H9 (cell line): ENCODE measurements around the gene RABEP1. TPM values are rescaled to one million over a fixed set of nuclear protein-coding genes. Genes with fewer than 3 reads are reported as not detected.

Experiments
- DNase-seq: peaks from one replicate; pipeline ENCODE4 v3.0.0-alpha.2; 2017
- H2AFZ ChIP-seq: one replicate; pipeline ENCODE4 v1.6.1; 2013; ENCODE audit warnings: mild to moderate bottlenecking, low read length, control low read depth, moderate library complexity
- H2AK5ac ChIP-seq: 2 replicates; pipeline ENCODE4 v1.6.1; 2013; ENCODE audit warnings: low read length, control low read depth, mixed read lengths; ENCODE audit not compliant: insufficient read length
- H2BK120ac ChIP-seq: one replicate; pipeline ENCODE4 v1.6.1; 2013; ENCODE audit warnings: low read depth, mild to moderate bottlenecking, low read length, control low read depth, inconsistent platforms; ENCODE audit not compliant: poor library complexity, severe bottlenecking
- H2BK12ac ChIP-seq: 2 replicates; pipeline ENCODE4 v1.6.1; 2013; ENCODE audit warnings: low read length, control low read depth, mixed read lengths, low read depth; ENCODE audit not compliant: insufficient read length
- H2BK15ac ChIP-seq: 2 replicates; pipeline ENCODE4 v1.6.1; 2013; ENCODE audit warnings: low read depth, low read length, control low read depth
- H2BK20ac ChIP-seq: one replicate; pipeline ENCODE4 v1.6.1; 2013; ENCODE audit warnings: low read depth, mild to moderate bottlenecking, low read length, control low read depth, inconsistent platforms; ENCODE audit not compliant: poor library complexity, severe bottlenecking
- H2BK5ac ChIP-seq: 2 replicates; pipeline ENCODE4 v1.6.1; 2013; ENCODE audit warnings: low read length, control low read depth, mixed read lengths; ENCODE audit not compliant: insufficient read length
- H3K14ac ChIP-seq: 2 replicates; pipeline ENCODE4 v1.6.1; 2013; ENCODE audit warnings: low read length, control low read depth; ENCODE audit not compliant: insufficient read depth
- H3K18ac ChIP-seq: 2 replicates; pipeline ENCODE4 v1.6.1; 2013; ENCODE audit warnings: low read depth, mild to moderate bottlenecking, mixed read lengths, low read length, control low read depth; ENCODE audit not compliant: insufficient read length
- H3K23ac ChIP-seq: 2 replicates; pipeline ENCODE4 v1.6.1; 2013; ENCODE audit warnings: low read length, control low read depth, mixed read lengths, low read depth; ENCODE audit not compliant: insufficient read length
- H3K23me2 ChIP-seq: 2 replicates; pipeline ENCODE4 v1.6.1; 2013; ENCODE audit warnings: low read depth, mild to moderate bottlenecking, mixed read lengths, low read length, control low read depth; ENCODE audit not compliant: insufficient read length, poor library complexity, severe bottlenecking
- H3K27ac ChIP-seq: 2 replicates; pipeline ENCODE4 v1.5.1; 2013; ENCODE audit warnings: low read length, control low read depth, mixed read lengths, low read depth; ENCODE audit not compliant: insufficient read length
- H3K27me3 ChIP-seq: 2 replicates; pipeline ENCODE4 v1.6.1; 2013; ENCODE audit warnings: low read length, control low read depth, inconsistent platforms; ENCODE audit not compliant: insufficient read depth
- H3K4ac ChIP-seq: 2 replicates; pipeline ENCODE4 v1.6.1; 2013; ENCODE audit warnings: low read depth, mild to moderate bottlenecking, control low read depth, inconsistent platforms, low read length, moderate library complexity
- H3K4me1 ChIP-seq: 2 replicates; pipeline ENCODE4 v1.6.1; 2013; ENCODE audit warnings: low read length, control low read depth, inconsistent platforms; ENCODE audit not compliant: insufficient read depth
- H3K4me2 ChIP-seq: 2 replicates; pipeline ENCODE4 v1.6.1; 2013; ENCODE audit warnings: low read length, control low read depth, mixed read lengths; ENCODE audit not compliant: insufficient read length, insufficient read depth
- H3K56ac ChIP-seq: 2 replicates; pipeline ENCODE4 v1.6.1; 2013; ENCODE audit warnings: low read depth, mild to moderate bottlenecking, mixed read lengths, low read length, control low read depth; ENCODE audit not compliant: insufficient read length
- H3K79me1 ChIP-seq: 2 replicates; pipeline ENCODE4 v1.6.1; 2013; ENCODE audit warnings: low read depth, mild to moderate bottlenecking, moderate library complexity, low read length, control low read depth, inconsistent platforms; ENCODE audit not compliant: insufficient read depth, poor library complexity, severe bottlenecking
- H3K79me2 ChIP-seq: 2 replicates; pipeline ENCODE4 v1.6.1; 2013; ENCODE audit warnings: low read length, control low read depth, inconsistent platforms; ENCODE audit not compliant: insufficient read depth
- H3K9ac ChIP-seq: 2 replicates; pipeline ENCODE4 v1.6.1; 2013; ENCODE audit warnings: low read length, control low read depth, mixed read lengths; ENCODE audit not compliant: insufficient read length; ENCODE audit errors: extremely low read depth
- H3K9me3 ChIP-seq: one replicate; pipeline ENCODE4 v1.6.1; 2013; ENCODE audit warnings: low read depth, low read length, inconsistent platforms; ENCODE audit not compliant: control insufficient read depth
- H3T11ph ChIP-seq: one replicate; pipeline ENCODE4 v1.6.1; 2013; ENCODE audit warnings: mild to moderate bottlenecking, low read length, control low read depth, inconsistent platforms
- H4K20me1 ChIP-seq: one replicate; pipeline ENCODE4 v1.6.1; 2013; ENCODE audit not compliant: control insufficient read depth, insufficient read length, insufficient read depth
- H4K5ac ChIP-seq: 2 replicates; pipeline ENCODE4 v1.6.1; 2013; ENCODE audit warnings: low read depth, mild to moderate bottlenecking, mixed read lengths, low read length, control low read depth; ENCODE audit not compliant: insufficient read length
- H4K8ac ChIP-seq: replicated peaks from 2 replicates; pipeline ENCODE4 v1.6.1; 2013; ENCODE audit warnings: low read length, control low read depth, mixed read lengths, low read depth; ENCODE audit not compliant: insufficient read length
- H4K91ac ChIP-seq: 2 replicates; pipeline ENCODE4 v1.6.1; 2013; ENCODE audit warnings: low read depth, mild to moderate bottlenecking, moderate library complexity, mixed read lengths, low read length, control low read depth; ENCODE audit not compliant: insufficient read length
- H3K27ac Mint-ChIP-seq, 3 experiments: 2 replicates in 2 of 3; 3 replicates in 1 of 3; pipeline ENCODE4 v1.8.0; 2020 to 2021; ENCODE audit warnings: mixed read lengths in 3 of 3, mild to moderate bottlenecking in 1 of 3, moderate library complexity in 1 of 3
- H3K27me3 Mint-ChIP-seq: 2 replicates; pipeline ENCODE4 v1.8.0; 2021; ENCODE audit warnings: low read depth, mild to moderate bottlenecking, moderate library complexity, mixed read lengths
- H3K36me3 Mint-ChIP-seq, 3 experiments: 2 replicates in 2 of 3; 3 replicates in 1 of 3; pipeline ENCODE4 v1.8.0; 2020 to 2021; ENCODE audit warnings: low read depth in 3 of 3, mixed read lengths in 3 of 3; ENCODE audit not compliant: insufficient read depth in 1 of 3
- H3K4me1 Mint-ChIP-seq, 2 experiments: 2 replicates each; pipeline ENCODE4 v1.8.0; 2020; ENCODE audit warnings: mixed read lengths in 2 of 2
- H3K4me3 Mint-ChIP-seq, 2 experiments: 2 replicates in 1 of 2; 3 replicates in 1 of 2; pipeline ENCODE4 v1.8.0; 2020 to 2021; ENCODE audit warnings: mild to moderate bottlenecking in 2 of 2, mixed read lengths in 2 of 2, moderate library complexity in 1 of 2
- H3K9me3 Mint-ChIP-seq, 2 experiments: 2 replicates in 1 of 2; 3 replicates in 1 of 2; pipeline ENCODE4 v1.8.0; 2020; ENCODE audit warnings: mild to moderate bottlenecking in 2 of 2, mixed read lengths in 2 of 2, moderate library complexity in 1 of 2
- CTCF ChIP-seq: fragments of 200-600 bp; sonication (generic); conservative IDR thresholded peaks from 3 replicates; pipeline ENCODE4 v1.8.0; 2021; ENCODE audit warnings: antibody characterized with exemption, mild to moderate bottlenecking
- WGBS: extraction: QIAGEN DNeasy Blood & Tissue Kit; methylation state at CpG from one replicate; pipeline ENCODE4 v1.1.7; 2013; ENCODE audit warnings: missing lambda C conversion rate, low lambda C conversion rate, mixed read lengths; ENCODE audit not compliant: insufficient read length; ENCODE audit errors: extremely low coverage; 5-methylcytosine and 5-hydroxymethylcytosine counted together
- total RNA-seq: library from RNA; stranded (reverse); gene quantifications from 2 replicates; pipeline ENCODE4 v1.2.1, GENCODE V29; 2021

RABEP1 gene
- total RNA-seq, 1 experiment from 2014 or later, result 46.9 TPM

GRCh38 chr17:5370411-5370810 lies 88.3 kb downstream of the RABEP1 start:
- H4K8ac ChIP-seq, result no peak overlapping the region
- H3T11ph ChIP-seq, result no peak overlapping the region
- H3K9ac ChIP-seq, result no peak overlapping the region
- H3K4me3 Mint-ChIP-seq, result no peak overlapping the region
- H3K23me2 ChIP-seq, result no peaks in the 10 kb centered on the region
- DNase-seq, result no peak
- H2BK20ac ChIP-seq, result no peak overlapping the region
- no CpG with 5 or more reads among the region's 4 CpGs for WGBS
- no peak overlapping the region for H2BK15ac ChIP-seq
- H3K9me3 ChIP-seq, result no peaks in the 10 kb centered on the region
- H3K4ac ChIP-seq, result no peak overlapping the region
- H3K18ac ChIP-seq, result no peak overlapping the region
- H3K36me3 Mint-ChIP-seq, result peaks cover 23 to 69% (median 62%) of the 10 kb centered on the region in 3 experiments; a peak in 6 of 7 replicates
- H3K9me3 Mint-ChIP-seq, result no peaks in the 10 kb centered on the region
- no peak overlapping the region for H4K5ac ChIP-seq
- H3K27ac ChIP-seq, result no peak overlapping the region
- no peaks in the 10 kb centered on the region for H3K27me3 Mint-ChIP-seq
- H2AK5ac ChIP-seq, result no peak overlapping the region
- no peak overlapping the region; a peak in 1 of 7 replicates for H3K27ac Mint-ChIP-seq
- H3K14ac ChIP-seq, result no peak overlapping the region
- H3K4me1 Mint-ChIP-seq, result peaks cover 3% of the 10 kb centered on the region in 2 experiments; a peak in 2 of 4 replicates
- no peak overlapping the region for H4K91ac ChIP-seq
- H3K4me2 ChIP-seq, result no peak overlapping the region
- no peaks in the 10 kb centered on the region for H3K27me3 ChIP-seq
- no peaks in the 10 kb centered on the region for H3K79me2 ChIP-seq
- H3K56ac ChIP-seq, result no peak overlapping the region
- H2AFZ ChIP-seq, result no peak overlapping the region
- H3K23ac ChIP-seq, result no peak overlapping the region
- H2BK120ac ChIP-seq, result no peak overlapping the region
- H2BK12ac ChIP-seq, result no peak overlapping the region
- H2BK5ac ChIP-seq, result no peak overlapping the region
- no peaks in the 10 kb centered on the region for H4K20me1 ChIP-seq
- TF ChIP-seq CTCF, result no peak
- H3K4me1 ChIP-seq, result no peaks in the 10 kb centered on the region
- H3K79me1 ChIP-seq, result peaks cover 4% of the 10 kb centered on the region
